Measurements from ENCODE around the gene SURF6.
"Not testable (repeated sequence)": the region's sequence is repeated elsewhere in the genome, so short reads cannot be mapped to it uniquely, and the experiment has no call there.

Gene SURF6

DNA sequence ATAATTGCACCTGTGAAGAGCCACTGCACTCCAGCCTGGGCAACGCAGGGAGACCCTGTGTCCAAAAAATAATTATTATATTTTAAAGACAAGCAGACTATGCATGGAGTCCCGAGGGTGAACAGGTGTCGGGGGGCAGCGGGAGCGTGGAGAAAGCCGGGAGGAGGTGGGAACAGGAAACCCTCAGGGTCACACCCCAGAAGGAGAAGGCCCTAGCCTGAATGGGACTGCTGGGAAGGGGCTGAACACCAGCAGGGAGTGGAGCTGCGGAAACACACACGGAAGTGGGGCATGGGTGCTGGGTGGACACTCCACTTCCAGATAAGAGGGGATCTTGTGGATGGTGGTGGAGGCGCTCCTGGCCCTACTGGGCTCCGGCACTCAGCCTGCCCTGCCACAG, 12.8 kb downstream of the SURF6 start:
- no peak for DNase-seq

GRCh38 chr9:133322701-133323100, 13.3 kb downstream of the SURF6 start:
- no peak for DNase-seq

DNA sequence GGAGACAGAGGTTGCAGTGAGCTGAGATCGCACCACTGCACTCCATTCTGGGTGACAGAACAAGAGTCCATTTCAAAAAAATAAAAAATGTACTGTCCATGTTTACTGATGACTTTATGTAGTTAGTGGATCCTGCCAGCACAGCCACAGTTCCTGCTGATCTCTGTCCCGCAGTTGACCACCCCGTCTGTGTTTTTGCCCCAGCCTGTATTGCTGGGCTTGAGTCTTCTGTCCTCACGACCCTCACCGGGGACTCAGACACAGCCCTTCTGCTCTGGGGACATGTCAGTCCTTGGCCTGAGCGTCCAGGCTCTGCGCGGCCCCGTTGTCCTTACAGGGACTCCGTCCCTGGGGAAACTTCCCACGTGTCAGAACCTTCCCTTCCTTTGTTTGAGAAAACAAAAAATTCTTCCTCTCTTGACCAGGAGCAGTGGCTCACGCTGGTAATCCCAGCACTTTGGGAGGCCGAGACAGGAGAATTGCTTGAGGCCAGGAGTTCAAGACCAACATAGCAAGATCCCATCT, 14.5 kb downstream of the SURF6 start:
- DNase-seq = no peak

GRCh38 chr9:133320421-133320881, 15.5 kb downstream of the SURF6 start:
- no peak for DNase-seq

DNA sequence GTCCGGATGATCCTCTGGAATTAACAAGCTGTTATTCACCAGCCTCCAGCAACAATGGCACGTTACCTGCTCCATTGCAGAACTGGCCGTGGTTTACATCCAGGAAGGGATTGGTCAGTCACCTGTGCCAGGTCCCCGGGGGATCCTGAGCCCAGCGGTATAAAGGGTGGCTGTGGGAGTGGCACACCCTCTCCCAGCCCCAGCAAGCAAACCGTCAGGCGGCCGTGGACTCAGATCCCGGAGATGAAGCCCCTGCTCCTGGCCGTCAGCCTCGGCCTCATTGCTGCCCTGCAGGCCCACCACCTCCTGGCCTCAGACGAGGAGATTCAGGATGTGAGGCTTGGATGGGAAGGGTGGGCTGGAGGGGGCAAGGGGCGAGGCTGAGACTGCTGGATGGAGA, 18.4 kb downstream of the SURF6 start:
- not testable (repeated sequence) for DNase-seq

DNA sequence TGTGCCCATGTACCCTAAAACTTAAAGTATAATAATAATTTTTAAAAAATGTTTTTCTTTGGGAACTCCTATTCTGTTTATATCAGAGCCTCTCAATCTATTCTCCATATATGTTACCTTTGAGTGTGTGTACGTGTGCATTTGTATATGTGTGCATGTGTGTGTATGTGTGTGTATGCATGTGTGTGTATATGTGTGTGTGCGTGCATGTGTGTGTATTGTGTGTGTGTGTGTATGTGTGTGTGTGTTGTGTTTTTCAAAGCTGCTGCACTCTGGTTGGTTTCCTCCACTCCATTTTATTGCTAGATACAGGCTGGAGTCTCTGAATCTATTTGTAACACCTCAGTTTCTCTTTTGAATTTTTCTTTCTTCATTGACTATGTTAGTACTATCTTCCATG, 20.0 kb downstream of the SURF6 start:
- no peak for DNase-seq

- no peak for DNase-seq
Observed at GRCh38 chr9:133309608-133310007, 26.4 kb downstream of the SURF6 start.

DNA sequence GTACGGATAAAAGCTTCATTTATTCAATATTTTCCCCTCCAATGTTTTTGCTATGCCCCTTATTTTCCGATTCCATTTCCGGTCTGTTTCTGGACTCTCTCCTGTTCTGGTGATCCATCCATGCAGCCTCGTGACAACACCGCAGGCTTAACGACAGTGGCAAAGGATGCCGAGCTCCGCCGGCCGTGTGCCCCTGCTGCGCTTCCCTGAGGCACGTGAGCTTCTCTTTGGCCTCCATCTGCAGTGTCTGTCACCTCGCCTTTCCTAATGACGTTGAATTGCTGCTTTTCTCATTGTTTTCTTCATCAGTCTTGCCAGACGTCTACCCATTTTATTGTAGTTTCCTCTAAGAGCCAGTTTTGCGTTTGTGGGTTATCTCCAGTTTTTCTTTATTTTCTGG, 28.7 kb downstream of the SURF6 start:
- no peak for DNase-seq

DNA sequence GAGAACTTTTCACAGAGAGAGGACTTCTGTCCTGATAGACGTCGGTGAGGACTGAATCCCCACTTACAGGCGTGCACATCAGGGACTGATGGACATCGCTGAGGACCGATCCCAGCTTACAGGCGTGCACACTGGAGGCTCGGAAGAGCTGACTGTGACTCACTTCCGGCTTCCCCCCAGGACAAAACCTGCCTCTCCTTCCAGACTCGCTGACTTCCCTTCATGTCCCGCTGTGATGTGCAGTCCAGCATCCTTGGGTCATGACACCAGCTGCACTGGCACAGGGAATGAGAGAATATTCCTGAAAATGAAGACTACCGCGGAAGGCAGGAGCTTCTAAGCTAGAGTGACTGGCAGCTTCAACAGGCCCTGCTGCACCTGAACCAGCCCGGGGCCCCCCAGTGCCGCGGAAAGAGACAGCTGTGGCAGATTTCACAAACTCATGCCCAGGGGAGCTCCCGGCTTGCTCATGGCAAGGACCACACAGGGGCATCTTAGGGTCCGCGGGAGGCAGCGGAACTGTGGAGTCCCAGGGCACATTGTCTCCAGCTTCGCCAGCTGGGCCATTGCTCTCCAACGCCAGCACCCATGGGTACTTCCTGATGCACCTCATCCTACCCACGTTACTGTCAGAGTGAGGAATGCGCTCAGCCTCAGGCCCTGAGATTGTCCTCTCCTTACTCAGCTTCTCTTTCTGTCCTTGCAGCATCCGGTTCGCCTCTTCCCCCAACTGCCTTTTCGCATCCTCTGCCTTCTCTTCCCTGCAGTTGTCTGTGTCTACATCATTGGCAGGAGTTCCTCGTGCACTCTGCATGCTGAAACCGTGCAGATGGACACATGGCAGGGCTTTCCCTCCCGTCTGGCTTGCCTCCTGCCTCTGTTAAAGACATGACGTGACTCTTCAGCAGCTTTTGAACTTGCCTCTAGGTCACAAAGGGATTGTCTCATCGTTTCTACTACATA, 29.5 kb downstream of the SURF6 start:
- DNase-seq = no peak

GRCh38 chr9:133305731-133306130, 30.3 kb downstream of the SURF6 start:
- DNase-seq = no peak

GRCh38 chr9:133304477-133305377, 31.3 kb downstream of the SURF6 start:
- DNase-seq = no peak

GRCh38 chr9:133304158-133304470, 31.9 kb downstream of the SURF6 start:
- no peak for DNase-seq

- DNase-seq = no peak
Observed at GRCh38 chr9:133303266-133304157, 32.5 kb downstream of the SURF6 start.

- no peak for DNase-seq
Observed at GRCh38 chr9:133301253-133302230, 34.4 kb downstream of the SURF6 start.

DNA sequence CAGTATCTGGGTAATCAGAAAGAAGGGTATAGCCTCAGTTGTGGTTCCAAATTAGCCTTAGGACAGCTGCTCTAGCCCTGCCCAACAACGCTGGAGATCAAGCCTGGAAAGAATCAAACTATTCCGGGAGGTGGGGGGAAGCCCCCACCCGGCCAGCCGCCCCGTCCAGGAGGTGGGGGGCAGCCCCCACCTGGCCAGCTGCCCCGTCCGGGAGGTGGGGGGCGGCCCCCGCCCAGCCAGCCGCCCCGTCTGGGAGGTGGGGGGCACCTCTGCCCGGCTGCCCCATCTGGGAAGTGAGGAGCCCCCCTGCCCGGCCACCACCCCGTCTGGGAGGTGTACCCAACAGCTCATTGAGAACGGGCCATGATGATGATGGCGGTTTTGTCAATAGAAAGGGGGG, 36.0 kb downstream of the SURF6 start:
- not testable (repeated sequence) for DNase-seq

GRCh38 chr9:133294257-133294656, 41.7 kb downstream of the SURF6 start:
- DNase-seq = no peak

DNA sequence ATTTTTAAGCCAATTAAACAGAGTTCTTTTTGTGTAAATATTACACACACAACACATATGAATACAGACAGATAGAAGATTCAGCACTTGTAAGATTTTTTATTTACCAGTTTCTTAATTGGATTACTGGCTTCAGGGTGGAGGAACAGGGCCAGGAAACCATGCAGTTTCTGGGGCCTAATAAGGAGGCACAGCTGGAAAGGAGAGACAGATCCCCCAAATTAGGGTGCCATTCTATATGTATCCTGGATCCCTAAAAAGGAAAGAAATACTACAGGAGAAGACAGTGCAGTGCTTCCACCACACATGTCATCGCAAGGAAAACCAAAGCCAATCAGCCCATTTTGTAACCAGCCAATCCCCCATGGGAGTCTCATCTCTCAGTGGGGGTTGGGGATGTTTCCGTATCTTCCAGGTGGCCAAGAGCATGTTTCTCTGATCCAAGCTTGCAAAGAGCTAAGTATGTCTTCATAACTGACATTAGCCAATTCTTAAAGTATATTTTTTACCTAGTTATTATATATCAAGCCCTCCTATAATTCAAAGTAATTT, 45.2 kb downstream of the SURF6 start:
- no peak for DNase-seq

DNA sequence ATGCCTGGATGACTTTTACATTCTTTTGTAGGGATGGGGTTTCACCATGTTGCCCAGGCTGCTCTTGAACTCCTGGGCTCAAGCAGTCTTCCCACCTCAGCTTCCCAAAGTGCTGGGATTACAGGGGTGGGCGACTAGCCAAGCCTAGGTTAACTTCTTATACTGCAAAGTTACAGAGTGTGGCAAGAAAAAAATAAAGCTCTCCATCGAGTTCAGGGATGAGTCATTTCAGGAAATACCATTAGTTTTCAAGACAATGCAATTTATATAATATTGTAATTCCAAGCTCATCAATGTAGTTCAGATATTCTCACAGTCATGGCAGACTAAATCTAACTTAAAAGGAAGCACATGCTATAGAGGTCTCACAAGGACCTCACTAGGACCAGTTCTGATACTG, 49.5 kb downstream of the SURF6 start:
- DNase-seq = no peak

GRCh38 chr9:133285252-133285775, 50.7 kb downstream of the SURF6 start:
- DNase-seq = no peak

DNA sequence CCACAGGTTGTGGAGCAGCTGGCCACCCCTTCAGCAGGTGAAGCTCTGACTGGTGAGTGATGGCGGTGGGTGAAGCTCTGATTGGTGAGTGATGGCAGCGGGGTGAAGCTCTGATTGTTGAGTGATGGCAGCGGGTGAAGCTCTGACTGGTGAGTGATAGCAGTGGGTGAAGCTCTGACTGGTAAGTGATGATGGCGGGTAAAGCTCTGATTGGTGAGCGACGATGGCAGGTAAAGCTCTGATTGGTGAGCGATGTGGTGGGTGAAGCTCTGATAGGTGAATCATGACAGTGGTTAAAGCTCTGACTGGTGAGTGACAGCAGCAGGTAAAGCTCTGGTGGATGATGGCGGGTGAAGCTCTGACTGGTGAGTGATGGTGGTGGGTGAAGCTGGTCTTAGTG, 51.6 kb downstream of the SURF6 start:
- no peak for DNase-seq

Measured in fibroblast of skin of abdomen (primary cell).